T-helper 1 cell treated with Interleukin-12 subunit alpha and Interleukin-12 subunit beta and Interleukin-4 antibody, amounts not matched to agents 30 ng/mL and 1 ng/mL, for 36 hours (primary cell): ENCODE data around the gene MESD. TPM values are rescaled to one million over a fixed set of nuclear protein-coding genes. Genes with fewer than 3 reads are reported as not detected.

ENCODE experiments used
- intact Hi-C: fragments of 100-400 bp; cut with micrococcal nuclease; formaldehyde crosslinking; loops from one replicate; pipeline ENCODE4 v1.15.1; 2024
- total RNA-seq: library from RNA; stranded (reverse); gene quantifications from 2 replicates; pipeline ENCODE4 v1.2.3, GENCODE V29; 2022

Gene MESD
- total RNA-seq, 1 donor from 2014 or later = 37.6 TPM

GRCh38 chr15:81015621-81016488 is 26.2 kb upstream of the MESD start:
- intact Hi-C loops = no loop called here

DNA sequence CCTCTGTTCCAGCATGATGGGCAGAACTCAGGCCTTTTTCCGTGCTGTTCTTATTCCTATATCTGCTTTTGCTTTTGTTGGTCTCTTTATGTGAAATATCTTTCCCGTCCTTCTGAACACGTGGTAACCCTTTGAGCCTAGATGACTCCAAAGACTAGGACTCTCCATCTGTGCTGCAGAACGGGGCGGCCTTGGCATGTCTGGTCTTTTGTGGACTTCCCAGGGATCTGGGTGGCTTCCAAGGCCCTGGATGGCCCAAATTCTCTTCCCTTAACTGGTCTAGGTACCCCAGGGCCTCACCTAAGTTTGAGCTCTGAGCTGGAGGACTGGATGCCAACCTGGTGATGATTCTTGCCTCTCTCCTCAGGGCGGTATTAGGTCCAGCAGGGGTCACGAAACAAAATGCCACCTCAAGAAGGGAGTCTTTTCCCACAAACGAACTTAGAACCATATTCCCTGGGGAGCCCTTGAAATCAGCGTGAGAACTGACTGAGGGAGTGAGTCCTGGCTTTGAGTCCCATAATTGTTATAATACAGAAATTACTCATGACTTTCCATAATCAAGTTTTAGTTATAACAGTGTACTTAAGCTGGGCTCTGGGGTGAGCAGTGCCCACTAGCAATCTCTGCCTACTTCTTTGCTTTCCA is 25.0 kb upstream of the MESD start:
- intact Hi-C loops = no loop called here

GRCh38 chr15:81013396-81013929 is 23.8 kb upstream of the MESD start:
- intact Hi-C loops = no loop called here

- intact Hi-C loops = no loop called here
Observed at GRCh38 chr15:81012588-81012987, 23.0 kb upstream of the MESD start.

GRCh38 chr15:81011593-81011992 is 22.0 kb upstream of the MESD start:
- intact Hi-C loops = no loop called here

DNA sequence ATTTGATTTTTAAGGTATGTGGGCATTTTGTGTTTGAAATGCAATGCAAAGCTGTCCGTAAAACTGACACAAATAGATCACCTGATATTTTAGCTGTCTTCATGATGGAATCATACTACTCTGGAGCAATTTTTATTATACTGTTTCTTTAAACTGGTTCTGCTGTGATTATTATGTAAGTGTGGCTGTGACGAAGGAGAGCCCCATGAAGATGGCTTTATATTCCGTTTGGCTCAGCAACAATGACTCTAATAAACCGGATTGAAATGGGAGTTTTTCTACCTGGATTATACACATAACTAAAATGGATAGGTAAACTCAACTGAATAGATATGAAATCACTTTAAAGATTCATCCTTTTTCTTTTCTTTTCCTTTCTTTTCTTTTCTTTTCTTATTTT is 20.5 kb upstream of the MESD start:
- intact Hi-C loops = no loop called here

DNA sequence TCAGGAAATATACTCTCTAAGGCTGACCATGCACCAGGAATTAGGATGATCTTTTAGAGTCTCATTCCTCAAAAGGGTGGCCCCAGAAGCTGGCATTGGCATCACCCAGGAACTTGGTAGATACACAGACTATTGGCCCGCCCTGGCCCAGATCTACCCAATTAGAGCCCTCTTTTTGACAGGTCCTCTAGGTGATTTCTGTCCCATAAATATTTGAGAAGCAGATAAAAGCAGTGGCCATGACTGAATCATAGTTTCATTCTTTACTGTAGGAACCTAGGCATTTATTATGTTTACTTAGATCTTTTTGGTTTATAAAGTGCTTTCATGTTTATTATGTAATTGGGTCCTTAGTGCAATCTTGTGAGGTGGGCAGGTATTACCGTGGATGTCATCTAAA is 18.7 kb upstream of the MESD start:
- intact Hi-C loops = no loop called here

DNA sequence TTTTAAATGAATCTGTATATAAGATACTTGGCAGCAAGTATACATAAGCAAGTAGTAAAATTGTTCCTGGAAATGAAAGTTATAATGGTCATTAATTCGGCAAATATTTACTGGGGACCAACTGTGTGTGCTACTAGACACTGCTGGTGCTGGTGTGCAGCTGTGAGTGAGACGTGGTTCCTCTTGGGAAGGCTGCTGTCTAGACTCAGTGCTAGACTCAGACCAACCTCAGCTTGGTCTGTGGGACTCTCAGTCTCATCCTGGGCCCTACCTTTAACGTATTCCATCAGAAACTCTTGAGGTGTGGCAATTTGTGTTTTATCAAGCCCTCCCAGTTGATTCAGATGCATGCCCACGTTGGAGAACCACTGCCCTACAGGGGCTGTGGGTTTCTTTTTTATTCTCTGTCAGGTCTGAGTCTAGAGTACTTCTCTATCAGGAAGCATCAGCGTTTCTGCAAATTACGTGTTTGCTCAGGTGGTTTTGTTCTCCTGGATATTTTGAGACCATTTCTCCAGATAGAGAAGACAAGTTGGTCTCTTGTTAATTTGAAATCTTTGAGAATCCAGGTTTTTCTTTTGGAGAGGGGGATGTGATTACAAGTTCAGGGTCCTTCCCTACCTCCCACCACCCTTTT is 17.9 kb upstream of the MESD start:
- intact Hi-C loops = no loop called here

DNA sequence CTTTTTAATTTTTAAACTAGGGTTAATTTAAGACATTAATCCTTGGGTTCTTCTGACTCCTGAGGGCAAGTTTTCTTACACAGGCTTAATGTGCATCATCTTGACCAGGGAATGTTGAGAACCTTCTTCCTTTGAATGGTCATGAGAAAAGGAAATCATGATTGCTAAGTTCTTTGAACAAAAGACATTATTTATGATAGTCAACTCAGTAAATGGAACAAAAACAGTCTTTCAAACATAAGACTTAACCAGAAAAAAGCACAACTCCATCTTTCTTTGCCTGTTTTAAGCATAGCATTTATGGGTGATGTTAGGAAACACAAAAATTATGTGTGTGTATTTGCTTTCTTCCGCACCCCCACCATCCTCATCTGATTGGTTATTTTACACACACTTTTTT is 16.5 kb upstream of the MESD start:
- intact Hi-C loops = no loop called here

DNA sequence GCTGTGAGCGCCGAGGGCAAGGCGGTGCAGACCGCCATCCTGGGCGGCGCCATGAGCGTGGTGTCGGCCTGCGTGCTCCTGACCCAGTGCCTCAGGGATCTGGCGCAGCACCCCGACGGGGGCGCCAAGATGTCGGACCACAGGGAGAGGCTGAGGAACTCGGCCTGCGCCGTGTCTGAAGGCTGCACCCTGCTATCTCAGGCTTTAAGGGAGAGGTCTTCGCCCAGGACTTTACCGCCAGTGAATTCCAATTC is 13.4 kb upstream of the MESD start:
- intact Hi-C loops = no loop called here

- intact Hi-C loops = loop anchor here (1.0 kb wide), 1 partner anchor 37 kb away; no protein-coding TSS in a partner anchor
Observed at GRCh38 chr15:81002331-81003096, 12.9 kb upstream of the MESD start.

DNA sequence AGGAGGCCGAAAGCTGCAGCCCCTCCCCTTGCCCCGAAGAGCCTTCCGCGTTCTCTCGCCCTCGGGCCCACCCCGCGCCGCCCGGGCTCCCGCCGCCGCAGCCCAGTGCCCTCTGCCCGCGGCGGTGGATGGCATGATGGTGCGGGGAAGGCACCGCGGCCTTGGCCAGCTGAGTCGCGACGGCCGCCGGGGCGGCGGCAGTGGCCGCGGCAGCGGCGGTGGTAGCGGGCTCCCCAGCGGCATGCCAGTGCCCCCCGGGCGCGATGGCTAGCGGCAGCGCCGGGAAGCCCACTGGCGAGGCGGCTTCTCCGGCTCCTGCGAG is 12.4 kb upstream of the MESD start:
- intact Hi-C loops = loop anchor here (1.0 kb wide), 1 partner anchor 37 kb away; no protein-coding TSS in a partner anchor

DNA sequence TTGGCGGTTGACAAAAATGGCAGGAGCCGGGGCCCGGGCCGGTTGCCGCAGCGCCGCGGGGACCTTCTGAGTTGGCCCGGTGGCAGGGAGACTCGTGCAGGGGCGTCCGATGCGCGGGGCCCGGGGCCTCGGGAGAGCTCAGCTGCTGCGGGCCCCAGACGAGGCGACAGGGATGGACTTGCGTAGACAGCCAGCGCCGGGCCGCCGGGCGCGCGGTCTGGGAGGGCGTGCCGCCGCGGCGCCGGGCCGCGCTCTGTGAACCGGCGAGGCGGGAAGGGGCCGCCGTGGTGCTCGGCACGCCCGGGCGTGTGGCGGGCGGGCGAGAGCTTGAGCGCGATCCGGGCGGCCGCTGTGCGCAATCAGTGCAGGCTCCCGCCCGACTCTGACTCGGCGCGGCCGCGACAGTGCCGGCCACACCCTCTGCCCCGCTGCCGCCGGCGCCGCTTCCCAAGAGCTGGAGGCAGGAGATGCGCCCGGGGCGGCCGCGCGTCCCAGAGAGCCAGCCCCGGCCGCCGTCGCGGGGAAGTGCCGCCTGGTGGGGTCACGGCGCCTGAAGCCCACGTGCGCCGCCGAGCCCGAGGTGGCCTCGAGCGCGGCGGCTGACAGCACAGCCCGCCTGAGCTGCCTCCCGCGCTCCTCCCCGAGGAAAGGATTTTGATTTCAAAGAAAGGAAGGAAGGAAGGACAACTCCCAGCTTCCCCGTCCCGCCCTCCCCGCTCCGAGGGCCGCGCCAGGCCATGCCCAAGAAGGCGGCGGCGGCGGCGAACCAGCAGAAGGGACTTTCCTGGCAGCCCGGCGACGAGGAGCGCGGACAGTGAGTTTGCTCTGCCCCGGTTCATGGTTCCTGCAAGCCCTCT is 11.8 kb upstream of the MESD start:
- intact Hi-C loops = loop anchor here (1.0 to 2.0 kb wide), 2 partner anchors 38 to 1045 kb away; partner anchors contain the start of gene MEX3B

- intact Hi-C loops = loop anchor here (1.0 to 2.0 kb wide), 5 partner anchors 11 to 1046 kb away; partner anchors contain the start of genes MESD and MEX3B
Observed at GRCh38 chr15:81000624-81001151, 11.1 kb upstream of the MESD start, which contains the start of gene TLNRD1. TLNRD1 (plus strand) TSS chr15:81000923; CDS start chr15:81002272, 1,349 bp downstream.

DNA sequence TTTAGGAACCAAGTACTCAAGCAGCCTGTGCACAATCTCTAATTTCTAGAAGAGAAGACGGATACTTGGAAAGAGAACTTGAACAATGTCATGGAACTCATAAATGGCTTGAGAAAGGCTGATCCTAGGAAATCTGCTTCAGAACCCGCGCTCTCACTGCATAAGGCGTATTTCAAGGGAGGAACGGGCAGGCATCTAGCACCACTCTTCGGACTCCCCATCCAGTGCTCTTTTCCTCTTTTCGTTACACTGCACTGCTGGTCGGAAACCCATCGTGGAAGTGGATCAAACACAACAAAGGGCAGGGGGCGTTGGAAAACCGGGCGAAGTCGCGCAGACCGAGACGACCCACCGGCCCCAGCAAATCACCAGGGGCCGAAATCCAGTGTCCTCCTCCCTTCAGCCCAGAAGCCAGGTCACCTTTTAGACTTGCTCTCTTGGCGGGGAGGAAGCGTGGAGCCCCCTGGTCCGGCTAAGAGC is 10.6 kb upstream of the MESD start:
- intact Hi-C loops = loop anchor here (1.0 to 2.0 kb wide), 5 partner anchors 11 to 1047 kb away; partner anchors contain the start of genes MESD and MEX3B

DNA sequence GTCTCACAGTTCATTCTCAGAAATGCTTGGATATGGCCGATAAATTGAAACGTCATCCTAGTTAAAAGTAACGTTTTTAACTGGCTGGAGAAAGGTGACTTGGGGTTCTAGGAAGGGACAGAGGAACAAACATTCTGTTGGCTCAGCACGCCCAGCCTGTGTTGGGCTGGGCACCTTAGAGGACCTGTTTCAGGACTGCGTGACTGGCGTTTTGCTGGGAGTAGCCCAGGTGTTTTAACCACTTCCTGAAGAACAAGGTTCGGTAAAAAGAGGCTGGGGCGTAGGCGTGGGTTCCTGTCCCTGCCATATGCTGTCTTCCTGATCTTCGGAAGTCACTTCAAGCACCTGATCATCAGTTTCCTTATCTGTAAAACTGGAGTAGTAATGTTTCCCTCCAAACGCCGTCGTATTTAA is 10.0 kb upstream of the MESD start:
- intact Hi-C loops = loop anchor here (1.0 to 2.0 kb wide), 5 partner anchors 10 to 1047 kb away; partner anchors contain the start of genes MESD and MEX3B

DNA sequence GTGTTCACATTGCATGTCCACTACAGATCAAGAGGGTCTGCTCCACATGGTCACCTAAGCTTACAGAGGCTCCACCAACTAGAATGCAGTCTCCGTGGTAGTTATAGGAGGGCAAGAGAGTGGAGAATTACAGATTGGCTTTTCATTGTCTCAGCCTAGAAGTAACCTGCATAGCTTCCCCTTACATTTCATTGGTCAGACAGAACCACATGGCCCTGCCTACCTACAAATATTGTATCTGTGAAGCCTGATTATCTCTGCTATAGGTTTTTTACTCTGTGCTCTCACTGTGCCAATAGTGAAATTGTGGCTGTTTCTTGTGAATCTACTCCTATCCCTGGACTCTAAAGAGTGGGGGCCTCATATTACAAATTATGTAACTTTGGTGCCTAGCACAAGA is 8.6 kb upstream of the MESD start:
- intact Hi-C loops = no loop called here

DNA sequence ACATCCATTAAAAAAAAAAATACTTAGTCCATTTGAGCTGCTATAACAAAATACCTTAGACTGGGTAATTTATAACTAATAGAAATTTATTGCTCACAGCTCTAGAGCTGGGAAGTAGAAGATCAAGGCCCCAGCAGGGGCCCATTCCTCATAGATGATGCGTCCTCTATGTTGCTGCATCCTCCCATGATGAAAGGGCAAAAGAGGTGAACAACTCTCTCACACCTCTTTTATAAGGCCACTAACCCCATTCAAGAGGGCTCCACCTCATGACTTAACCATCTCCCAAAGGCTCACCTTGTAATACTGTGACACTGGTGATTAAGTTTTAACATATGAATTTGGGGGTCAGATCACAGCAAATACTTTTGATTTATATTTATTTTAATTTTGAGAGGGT is 8.1 kb upstream of the MESD start:
- intact Hi-C loops = no loop called here

GRCh38 chr15:80996247-80996646 is 6.6 kb upstream of the MESD start:
- intact Hi-C loops = loop anchor here (1.0 kb wide), 2 partner anchors 112 to 270 kb away; no protein-coding TSS in a partner anchor

GRCh38 chr15:80992441-80992840 is 2.8 kb upstream of the MESD start:
- intact Hi-C loops = loop anchor here (5.0 kb wide), 1 partner anchor 410 kb away; no protein-coding TSS in a partner anchor
